Sigmoid colon (tissue), 7 donors: ENCODE results near the gene ZSWIM6. TPM values are rescaled to one million over a fixed set of nuclear protein-coding genes. Genes with fewer than 3 reads are reported as not detected.

Source experiments
- DNase-seq: peaks from one replicate; pipeline ENCODE4 v3.0.0-alpha.2; 2019
- H3K27ac ChIP-seq, 4 donors: fragments of 200-600 bp; sonication (generic); one replicate each; pipeline ENCODE4 v1.5.1; 2016 to 2019; ENCODE audit warnings: mild to moderate bottlenecking in 1 of 4
- H3K27me3 ChIP-seq, 3 donors: fragments of 200-600 bp; sonication (generic); one replicate each; pipeline ENCODE4 v1.5.1; 2019; ENCODE audit warnings: mild to moderate bottlenecking in 1 of 3
- H3K36me3 ChIP-seq, 4 donors: fragments of 200-600 bp; sonication (generic); one replicate each; pipeline ENCODE4 v1.5.1; 2016 to 2019
- H3K4me1 ChIP-seq, 4 donors: fragments of 200-600 bp; sonication (generic); one replicate each; pipeline ENCODE4 v1.5.1; 2017 to 2019
- H3K4me3 ChIP-seq, 4 donors: fragments of 200-600 bp; sonication (generic); one replicate each; pipeline ENCODE4 v1.5.1; 2017 to 2019; ENCODE audit warnings: mild to moderate bottlenecking in 2 of 4, moderate library complexity in 1 of 4
- H3K9me3 ChIP-seq, 4 donors: fragments of 200-600 bp in 3 of 4; sonication (generic) in 3 of 4; one replicate each; pipeline versions ENCODE4 v1.5.1 to v1.6.1; 2013 to 2019
- CTCF ChIP-seq, 4 experiments: fragments of 450-650 bp in 3 of 4; fragments of 200-600 bp in 1 of 4; IDR thresholded peaks; one replicate each; pipeline ENCODE4 v1.5.1; 2016 to 2019; ENCODE audit warnings: antibody characterized with exemption in 4 of 4, mild to moderate bottlenecking in 3 of 4, moderate library complexity in 2 of 4
- EP300 ChIP-seq, 4 donors: sonication (generic); formaldehyde crosslinking; IDR thresholded peaks; one replicate each; pipeline ENCODE4 v1.6.1; 2017; ENCODE audit warnings: antibody characterized with exemption in 4 of 4
- POLR2A ChIP-seq, 2 donors: fragments of 450-650 bp; IDR thresholded peaks; one replicate each; pipeline ENCODE4 v1.6.1; 2016; ENCODE audit warnings: antibody characterized with exemption in 2 of 2, mild to moderate bottlenecking in 2 of 2, moderate library complexity in 2 of 2
- POLR2AphosphoS5 ChIP-seq, 4 donors: sonication (generic); formaldehyde crosslinking; IDR thresholded peaks; one replicate each; pipeline ENCODE4 v1.6.1; 2017; ENCODE audit warnings: antibody characterized with exemption in 4 of 4
- WGBS, 2 donors: extraction: QIAGEN DNeasy Blood & Tissue Kit; methylation state at CpG; one replicate each; pipeline ENCODE4 v1.1.7; 2013; 5-methylcytosine and 5-hydroxymethylcytosine counted together
- intact Hi-C: fragments of 100-400 bp; cut with DNase I; formaldehyde crosslinking; loops from one replicate; pipeline ENCODE4 v1.15.1; 2023
- polyA plus RNA-seq, 3 donors: library from polyadenylated mRNA; stranded (reverse); fragments of 200-250 nt; gene quantifications; one replicate each; pipeline ENCODE4 v1.2.3, GENCODE V29; 2013
- total RNA-seq, 4 donors: library from RNA; depleted of rRNA; stranded (reverse); fragments of >200 nt; gene quantifications; one replicate each; pipeline ENCODE4 v1.1.0, GENCODE V29; 2016
- donor health status: healthy with polysubstance abuse.
- donor health status: Bipolar disorder and iron deficiency.
- donor health status: healthy.

The ZSWIM6 gene
- total and polyA plus RNA-seq, 7 donors: 4.2 to 17.7 (median 11.3) TPM

GRCh38 chr5:61327760-61328753 lies 4.0 kb upstream of the ZSWIM6 start:
- no peaks in the 10 kb centered on the region for H3K9me3 ChIP-seq
- H3K4me3 ChIP-seq: no peak overlapping the region
- no peaks in the 10 kb centered on the region for H3K36me3 ChIP-seq
- WGBS, 2 donors: 75 to 81% methylated on average over 6 of the region's 6 CpGs
- no peaks in the 10 kb centered on the region for H3K27me3 ChIP-seq
- H3K4me1 ChIP-seq: peaks cover 0 to 21% (median 20%) of the 10 kb centered on the region in 4 donors
- H3K27ac ChIP-seq: peak overlapping the region; percentile 91 to 99 (median 94)
- TF ChIP-seq EP300 (IDR thresholded peaks at IDR 0.05) (no peak), POLR2AphosphoS5 (IDR thresholded peaks at IDR 0.05) (peak in 1 of 4 donors; percentile 30)
- DNase-seq: no peak
- intact Hi-C loops: no loop called here

GRCh38 chr5:61328791-61329549 lies 3.1 kb upstream of the ZSWIM6 start:
- no peak for DNase-seq
- Histone ChIP-seq H3K9me3 (no peaks in the 10 kb centered on the region), H3K4me1 (peaks cover 0 to 25% (median 20%) of the 10 kb centered on the region in 4 donors), H3K27ac (peak overlapping the region; percentile 91 to 99 (median 94)), H3K4me3 (no peak overlapping the region), H3K27me3 (no peaks in the 10 kb centered on the region), H3K36me3 (no peaks in the 10 kb centered on the region)
- intact Hi-C loops: no loop called here
- 37 to 63% methylated on average over 7 of the region's 7 CpGs for WGBS, 2 donors
- TF ChIP-seq EP300 (IDR thresholded peaks at IDR 0.05): no peak
- TF ChIP-seq CTCF (IDR thresholded peaks at IDR 0.05): no peak
- TF ChIP-seq POLR2A (IDR thresholded peaks at IDR 0.05): no peak
- no peak for TF ChIP-seq POLR2AphosphoS5 (IDR thresholded peaks at IDR 0.05)

GRCh38 chr5:61329550-61330128 lies 2.4 kb upstream of the ZSWIM6 start:
- WGBS, 2 donors: 10 to 48% methylated on average over 10 of the region's 10 CpGs
- DNase-seq: no peak
- intact Hi-C loops: loop anchor here (2.0 to 5.0 kb wide), 3 partner anchors 49 to 382 kb away; partner anchors contain the start of genes ERCC8, NDUFAF2 and SMIM15
- Histone ChIP-seq H3K4me1 (peaks cover 0 to 31% (median 26%) of the 10 kb centered on the region in 4 donors), H3K4me3 (peak overlapping the region; percentile 57 to 99 (median 78)), H3K27me3 (no peaks in the 10 kb centered on the region), H3K36me3 (no peaks in the 10 kb centered on the region), H3K9me3 (no peaks in the 10 kb centered on the region), H3K27ac (peak overlapping the region; percentile 91 to 99 (median 94))
- no peak for TF ChIP-seq POLR2AphosphoS5 (IDR thresholded peaks at IDR 0.05)
- no peak for TF ChIP-seq EP300 (IDR thresholded peaks at IDR 0.05)
- no peak for TF ChIP-seq CTCF (IDR thresholded peaks at IDR 0.05)
- no peak for TF ChIP-seq POLR2A (IDR thresholded peaks at IDR 0.05)

- intact Hi-C loops: loop anchor here (2.0 to 5.0 kb wide), 3 partner anchors 50 to 383 kb away; partner anchors contain the start of genes ERCC8, NDUFAF2 and SMIM15
- H3K27me3 ChIP-seq: no peaks in the 10 kb centered on the region
- H3K4me1 ChIP-seq: peaks cover 0 to 39% (median 34%) of the 10 kb centered on the region in 4 donors
- 1 to 3% methylated on average over 30 of the region's 30 CpGs for WGBS, 2 donors
- H3K36me3 ChIP-seq: no peaks in the 10 kb centered on the region
- DNase-seq: peak; percentile 75
- peak overlapping the region; percentile 91 to 99 (median 94) for H3K27ac ChIP-seq
- TF ChIP-seq CTCF (IDR thresholded peaks at IDR 0.05) (no peak), POLR2A (IDR thresholded peaks at IDR 0.05) (peak; percentile 13 to 15), POLR2AphosphoS5 (IDR thresholded peaks at IDR 0.05) (peak; percentile 11 to 76 (median 26)), EP300 (IDR thresholded peaks at IDR 0.05) (no peak)
- no peaks in the 10 kb centered on the region for H3K9me3 ChIP-seq
- H3K4me3 ChIP-seq: peak overlapping the region; percentile 57 to 99 (median 78)
Observed at GRCh38 chr5:61330341-61330844, 1.7 kb upstream of the ZSWIM6 start.
